Measurements from ENCODE around the gene ZSWIM6.

ZSWIM6 gene

GRCh38 chr5:61307611-61308010 lies 24.4 kb upstream of the ZSWIM6 start:
- DNase-seq = no peak

GRCh38 chr5:61308712-61309111 lies 23.3 kb upstream of the ZSWIM6 start:
- DNase-seq = no peak

GRCh38 chr5:61309115-61309514 lies 22.9 kb upstream of the ZSWIM6 start:
- DNase-seq = no peak

GRCh38 chr5:61311056-61311610 lies 20.9 kb upstream of the ZSWIM6 start:
- DNase-seq = no peak

GRCh38 chr5:61311836-61312808 lies 19.9 kb upstream of the ZSWIM6 start:
- DNase-seq = no peak

- no peak for DNase-seq
These were observed 17.9 kb upstream of the ZSWIM6 start for GRCh38 chr5:61313960-61314681.

GRCh38 chr5:61318376-61318775 lies 13.7 kb upstream of the ZSWIM6 start:
- DNase-seq = no peak

- DNase-seq = no peak
These were observed 12.5 kb upstream of the ZSWIM6 start for GRCh38 chr5:61319388-61320146.

GRCh38 chr5:61320860-61321259 lies 11.2 kb upstream of the ZSWIM6 start:
- DNase-seq = no peak

GRCh38 chr5:61321669-61322068 lies 10.4 kb upstream of the ZSWIM6 start:
- DNase-seq = no peak

- no peak for DNase-seq
These were observed 9.0 kb upstream of the ZSWIM6 start for GRCh38 chr5:61322738-61323725.

GRCh38 chr5:61327760-61328753 lies 4.0 kb upstream of the ZSWIM6 start:
- DNase-seq = no peak

GRCh38 chr5:61328791-61329549 lies 3.1 kb upstream of the ZSWIM6 start:
- no peak for DNase-seq

GRCh38 chr5:61329550-61330128 lies 2.4 kb upstream of the ZSWIM6 start:
- no peak for DNase-seq

- DNase-seq = no peak
These were observed 1.7 kb upstream of the ZSWIM6 start for GRCh38 chr5:61330341-61330844.

- no peak for DNase-seq
These were observed 1.1 kb upstream of the ZSWIM6 start for GRCh38 chr5:61330845-61331406.

- DNase-seq = no peak
These were observed 296 bp downstream of the ZSWIM6 start for GRCh38 chr5:61332358-61332749.

GRCh38 chr5:61332851-61333320 lies 828 bp downstream of the ZSWIM6 start:
- DNase-seq = no peak

Measured in NCI-H2107 (cell line).